HG02852 (cell line): ENCODE data around the gene SIX4.

Experiments used
- ATAC-seq: cut with Tn5 transposase; IDR thresholded peaks from one replicate; pipeline ENCODE4 v1.9.1; 2021; ENCODE audit warnings: mild to moderate bottlenecking, moderate library complexity; ENCODE audit not compliant: unreplicated experiment

The SIX4 gene

GRCh38 chr14:60662982-60663381 lies 61.2 kb downstream of the SIX4 start:
- ATAC-seq: no peak

GRCh38 chr14:60661721-60662120 lies 62.4 kb downstream of the SIX4 start:
- no peak for ATAC-seq
